Upper lobe of left lung (tissue), 4 donors: Measurements from ENCODE around the gene TAS2R16.

Source experiments
- CTCF ChIP-seq, 6 experiments: fragments of 450-650 bp in 4 of 6; fragments of 200-600 bp in 2 of 6; sonication (generic) in 2 of 6; IDR thresholded peaks; one replicate each; pipeline ENCODE4 v1.5.1; 2016 to 2019; ENCODE audit warnings: antibody characterized with exemption in 6 of 6
- EP300 ChIP-seq, 4 donors: sonication (generic); formaldehyde crosslinking; IDR thresholded peaks; one replicate each; pipeline ENCODE4 v1.5.1; 2017; ENCODE audit warnings: antibody characterized with exemption in 4 of 4, control low read depth in 2 of 4
- POLR2A ChIP-seq, 4 donors: fragments of 450-650 bp; IDR thresholded peaks; one replicate each; pipeline ENCODE4 v1.5.1; 2016 to 2017; ENCODE audit warnings: antibody characterized with exemption in 4 of 4, mild to moderate bottlenecking in 2 of 4

- TF ChIP-seq CTCF (IDR thresholded peaks at IDR 0.05) (no peak), EP300 (IDR thresholded peaks at IDR 0.05) (no peak), POLR2A (IDR thresholded peaks at IDR 0.05) (no peak)
Measured at GRCh38 chr7:123034106-123034505, 38.6 kb upstream of the TAS2R16 start.
